ENCODE measurements around the gene KCNAB1. TPM values are rescaled to one million over a fixed set of nuclear protein-coding genes. Genes with fewer than 3 reads are reported as not detected.

KCNAB1 gene
- polyA plus RNA-seq, 1 donor (not counting 4 experiments of a cell fraction or from before 2014, with no cell fraction given) = 0.03 TPM

- no peak for FAIRE-seq
- Histone ChIP-seq H3K4me2 (ENCODE audit: control insufficient read depth, extremely low read depth, insufficient read depth, low read depth, low read length) (no peak overlapping the region), H3K27ac (ENCODE audit: control insufficient read depth, insufficient read depth, low read length) (no peak overlapping the region), H2AFZ (ENCODE audit: control insufficient read depth, low read length) (no peak overlapping the region), H3K36me3 (ENCODE audit: control insufficient read depth in 2 of 2, extremely low read depth in 1 of 2, insufficient read depth in 2 of 2, low read length in 2 of 2) (no peaks in the 10 kb centered on the region), H3K4me3 (ENCODE audit: control insufficient read depth in 2 of 3, extremely low read depth in 1 of 3, insufficient read depth in 2 of 3, low read depth in 1 of 3, low read length in 3 of 3) (no peak overlapping the region), H3K9me1 (ENCODE audit: control insufficient read depth, extremely low read depth, insufficient read depth, low read length) (no peaks in the 10 kb centered on the region), H3K9me3 (ENCODE audit: control insufficient read depth, low read depth, low read length) (no peaks in the 10 kb centered on the region), H3K9ac (ENCODE audit: control insufficient read depth, extremely low read depth, insufficient read depth, low read length) (no peak overlapping the region), H3K4me1 (ENCODE audit: control insufficient read depth, extremely low read depth, insufficient read depth, low read length) (peaks cover 4% of the 10 kb centered on the region), H3K27me3 (ENCODE audit: control insufficient read depth, extremely low read depth, insufficient read depth, low read length) (no peaks in the 10 kb centered on the region), H3K79me2 (ENCODE audit: control insufficient read depth, insufficient read depth, low read length) (no peaks in the 10 kb centered on the region), H4K20me1 (ENCODE audit: control insufficient read depth, extremely low read depth, insufficient read depth, low read length) (no peaks in the 10 kb centered on the region)
- no peak for DNase-seq (ENCODE audit: low read depth, low spot score)
- dilution Hi-C loops (cut with MboI; ENCODE audit: extremely low pct_ligation_motif_present, low sequenced_read_pairs) = no loop called here
- TF ChIP-seq CTCF (optimal IDR thresholded peaks at IDR 0.05 in 1 of 3, IDR thresholded peaks at IDR 0.05 in 1 of 3, conservative IDR thresholded peaks at IDR 0.05 in 1 of 3; ENCODE audit: extremely low read depth in 1 of 3, insufficient read depth in 2 of 3, low read length in 3 of 3) (no peak), EZH2 (IDR thresholded peaks at IDR 0.05; ENCODE audit: low read length) (no peak)
Observed at GRCh38 chr3:156304406-156304805, 184.0 kb downstream of the KCNAB1 start.

- H3K27ac ChIP-seq (ENCODE audit: control insufficient read depth, insufficient read depth, low read length) = no peak overlapping the region
- H3K79me2 ChIP-seq (ENCODE audit: control insufficient read depth, insufficient read depth, low read length) = no peaks in the 10 kb centered on the region
- DNase-seq (ENCODE audit: low read depth, low spot score) = no peak
- no peak overlapping the region for H3K4me3 ChIP-seq (ENCODE audit: control insufficient read depth in 2 of 3, extremely low read depth in 1 of 3, insufficient read depth in 2 of 3, low read depth in 1 of 3, low read length in 3 of 3)
- dilution Hi-C loops (cut with MboI; ENCODE audit: extremely low pct_ligation_motif_present, low sequenced_read_pairs) = no loop called here
- no peaks in the 10 kb centered on the region for H3K9me1 ChIP-seq (ENCODE audit: control insufficient read depth, extremely low read depth, insufficient read depth, low read length)
- FAIRE-seq = no peak
- no peak overlapping the region for H3K4me2 ChIP-seq (ENCODE audit: control insufficient read depth, extremely low read depth, insufficient read depth, low read depth, low read length)
- H3K9me3 ChIP-seq (ENCODE audit: control insufficient read depth, low read depth, low read length) = no peaks in the 10 kb centered on the region
- H3K4me1 ChIP-seq (ENCODE audit: control insufficient read depth, extremely low read depth, insufficient read depth, low read length) = peaks cover 4% of the 10 kb centered on the region
- H3K36me3 ChIP-seq (ENCODE audit: control insufficient read depth in 2 of 2, extremely low read depth in 1 of 2, insufficient read depth in 2 of 2, low read length in 2 of 2) = no peaks in the 10 kb centered on the region
- no peak overlapping the region for H3K9ac ChIP-seq (ENCODE audit: control insufficient read depth, extremely low read depth, insufficient read depth, low read length)
- H4K20me1 ChIP-seq (ENCODE audit: control insufficient read depth, extremely low read depth, insufficient read depth, low read length) = no peaks in the 10 kb centered on the region
- no peak for TF ChIP-seq CTCF (optimal IDR thresholded peaks at IDR 0.05 in 1 of 3, IDR thresholded peaks at IDR 0.05 in 1 of 3, conservative IDR thresholded peaks at IDR 0.05 in 1 of 3; ENCODE audit: extremely low read depth in 1 of 3, insufficient read depth in 2 of 3, low read length in 3 of 3)
- no peak for TF ChIP-seq EZH2 (IDR thresholded peaks at IDR 0.05; ENCODE audit: low read length)
- no peaks in the 10 kb centered on the region for H3K27me3 ChIP-seq (ENCODE audit: control insufficient read depth, extremely low read depth, insufficient read depth, low read length)
- no peak overlapping the region for H2AFZ ChIP-seq (ENCODE audit: control insufficient read depth, low read length)
Observed at GRCh38 chr3:156305672-156306071, 185.3 kb downstream of the KCNAB1 start.

All from keratinocyte (primary cell).